PFSK-1 (cell line): Measurements from ENCODE around the gene ZBTB12. TPM values are rescaled to one million over a fixed set of nuclear protein-coding genes. Genes with fewer than 3 reads are reported as not detected.

Experiments
- FOXP2 ChIP-seq: optimal IDR thresholded peaks from 2 replicates; pipeline ENCODE3; 2011; ENCODE audit warnings: borderline replicate concordance, control low read depth, inconsistent platforms; ENCODE audit not compliant: insufficient read depth; ENCODE audit errors: extremely low read length, extremely low read depth
- POLR2AphosphoS5 ChIP-seq: IDR thresholded peaks from 2 replicates; pipeline ENCODE4 v1.6.1; 2012; ENCODE audit warnings: low read depth, mild to moderate bottlenecking, control low read depth, low read length, moderate library complexity
- SIN3A ChIP-seq: IDR thresholded peaks from 2 replicates; pipeline ENCODE4 v1.6.1; 2012; ENCODE audit warnings: mild to moderate bottlenecking, low read length, moderate library complexity, borderline replicate concordance; ENCODE audit not compliant: insufficient read depth
- TAF1 ChIP-seq: IDR thresholded peaks from 2 replicates; pipeline ENCODE4 v1.6.1; 2012; ENCODE audit warnings: low read length, control low read depth, borderline replicate concordance; ENCODE audit not compliant: insufficient read depth
- polyA plus RNA-seq: library from polyadenylated mRNA; unstranded; fragments of >200 nt; gene quantifications from one replicate; pipeline ENCODE4 v1.2.1, GENCODE V29; 2012; ENCODE audit warnings: low read depth, missing spikeins; ENCODE audit not compliant: insufficient read length
- TF ChIP-seq, protein P1 (sequence below), 2 experiments: IDR thresholded peaks; 2 replicates each; pipeline versions ENCODE4 v1.6.1 to v1.8.0; 2011 to 2012; ENCODE audit warnings: low read depth in 2 of 2, low read length in 2 of 2, control low read depth in 1 of 2, inconsistent platforms in 1 of 2, mild to moderate bottlenecking in 1 of 2, moderate library complexity in 1 of 2; ENCODE audit not compliant: insufficient read depth in 1 of 2

The ZBTB12 gene, protein sequence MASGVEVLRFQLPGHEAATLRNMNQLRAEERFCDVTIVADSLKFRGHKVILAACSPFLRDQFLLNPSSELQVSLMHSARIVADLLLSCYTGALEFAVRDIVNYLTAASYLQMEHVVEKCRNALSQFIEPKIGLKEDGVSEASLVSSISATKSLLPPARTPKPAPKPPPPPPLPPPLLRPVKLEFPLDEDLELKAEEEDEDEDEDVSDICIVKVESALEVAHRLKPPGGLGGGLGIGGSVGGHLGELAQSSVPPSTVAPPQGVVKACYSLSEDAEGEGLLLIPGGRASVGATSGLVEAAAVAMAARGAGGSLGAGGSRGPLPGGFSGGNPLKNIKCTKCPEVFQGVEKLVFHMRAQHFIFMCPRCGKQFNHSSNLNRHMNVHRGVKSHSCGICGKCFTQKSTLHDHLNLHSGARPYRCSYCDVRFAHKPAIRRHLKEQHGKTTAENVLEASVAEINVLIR
- polyA plus RNA-seq, result 25.9 TPM

DNA sequence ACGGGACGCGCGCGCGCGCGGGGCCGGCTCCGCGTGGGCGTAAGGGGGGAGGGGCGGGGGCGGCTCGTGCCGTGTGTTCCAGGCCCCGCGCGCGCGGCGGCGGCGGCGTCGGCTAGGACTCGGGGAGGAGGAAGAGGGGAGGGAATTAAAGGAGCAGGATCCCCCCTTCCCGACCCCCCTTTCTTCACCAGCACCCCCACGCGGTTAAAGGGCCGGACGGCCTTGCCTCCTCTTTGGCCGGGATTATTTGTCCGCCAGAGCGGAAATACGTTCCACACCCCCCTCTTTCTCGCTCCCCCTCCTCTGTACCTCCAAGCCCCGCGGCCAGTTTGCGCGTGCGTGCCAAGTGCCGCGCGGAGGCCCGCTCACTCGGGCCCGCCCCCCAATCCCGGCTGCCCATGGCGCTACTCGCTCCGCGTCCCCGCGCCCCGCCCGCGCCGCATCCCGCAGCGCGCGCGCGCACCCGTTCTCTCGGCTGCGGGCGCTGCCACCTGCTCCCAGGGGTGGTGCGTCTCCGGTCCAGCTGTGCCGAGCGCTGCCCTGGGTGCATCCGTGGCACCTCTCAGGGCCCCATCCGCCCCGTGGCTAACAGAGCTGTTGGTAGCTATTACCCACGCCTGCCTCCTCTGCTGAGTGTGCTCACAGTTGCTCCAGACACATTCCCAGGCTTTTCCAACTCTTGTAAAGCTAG lies at the start of gene ZBTB12:
ZBTB12 (minus strand) TSS at position 134 of the 691 bp plus-strand sequence. CDS start 781 bp downstream, outside the sequence.
- 0 out of 2 replicates have a peak, but pooled peaks have one; percentile 49 for TF ChIP-seq TAF1
- TF ChIP-seq FOXP2, result peak; percentile 71
- peak; percentile 34; the same call in 1 of the 2 replicates for TF ChIP-seq SIN3A
- peak; percentile 53; the same call in 1 of the 2 replicates for TF ChIP-seq POLR2AphosphoS5
- TF ChIP-seq, protein P1, sequence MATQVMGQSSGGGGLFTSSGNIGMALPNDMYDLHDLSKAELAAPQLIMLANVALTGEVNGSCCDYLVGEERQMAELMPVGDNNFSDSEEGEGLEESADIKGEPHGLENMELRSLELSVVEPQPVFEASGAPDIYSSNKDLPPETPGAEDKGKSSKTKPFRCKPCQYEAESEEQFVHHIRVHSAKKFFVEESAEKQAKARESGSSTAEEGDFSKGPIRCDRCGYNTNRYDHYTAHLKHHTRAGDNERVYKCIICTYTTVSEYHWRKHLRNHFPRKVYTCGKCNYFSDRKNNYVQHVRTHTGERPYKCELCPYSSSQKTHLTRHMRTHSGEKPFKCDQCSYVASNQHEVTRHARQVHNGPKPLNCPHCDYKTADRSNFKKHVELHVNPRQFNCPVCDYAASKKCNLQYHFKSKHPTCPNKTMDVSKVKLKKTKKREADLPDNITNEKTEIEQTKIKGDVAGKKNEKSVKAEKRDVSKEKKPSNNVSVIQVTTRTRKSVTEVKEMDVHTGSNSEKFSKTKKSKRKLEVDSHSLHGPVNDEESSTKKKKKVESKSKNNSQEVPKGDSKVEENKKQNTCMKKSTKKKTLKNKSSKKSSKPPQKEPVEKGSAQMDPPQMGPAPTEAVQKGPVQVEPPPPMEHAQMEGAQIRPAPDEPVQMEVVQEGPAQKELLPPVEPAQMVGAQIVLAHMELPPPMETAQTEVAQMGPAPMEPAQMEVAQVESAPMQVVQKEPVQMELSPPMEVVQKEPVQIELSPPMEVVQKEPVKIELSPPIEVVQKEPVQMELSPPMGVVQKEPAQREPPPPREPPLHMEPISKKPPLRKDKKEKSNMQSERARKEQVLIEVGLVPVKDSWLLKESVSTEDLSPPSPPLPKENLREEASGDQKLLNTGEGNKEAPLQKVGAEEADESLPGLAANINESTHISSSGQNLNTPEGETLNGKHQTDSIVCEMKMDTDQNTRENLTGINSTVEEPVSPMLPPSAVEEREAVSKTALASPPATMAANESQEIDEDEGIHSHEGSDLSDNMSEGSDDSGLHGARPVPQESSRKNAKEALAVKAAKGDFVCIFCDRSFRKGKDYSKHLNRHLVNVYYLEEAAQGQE (IDR thresholded peaks at IDR 0.05; ENCODE audit: insufficient read depth in 1 of 2, low read depth in 2 of 2, low read length in 2 of 2), result 0 out of 4 replicates have a peak, but pooled peaks have one; percentile 3 to 32

DNA sequence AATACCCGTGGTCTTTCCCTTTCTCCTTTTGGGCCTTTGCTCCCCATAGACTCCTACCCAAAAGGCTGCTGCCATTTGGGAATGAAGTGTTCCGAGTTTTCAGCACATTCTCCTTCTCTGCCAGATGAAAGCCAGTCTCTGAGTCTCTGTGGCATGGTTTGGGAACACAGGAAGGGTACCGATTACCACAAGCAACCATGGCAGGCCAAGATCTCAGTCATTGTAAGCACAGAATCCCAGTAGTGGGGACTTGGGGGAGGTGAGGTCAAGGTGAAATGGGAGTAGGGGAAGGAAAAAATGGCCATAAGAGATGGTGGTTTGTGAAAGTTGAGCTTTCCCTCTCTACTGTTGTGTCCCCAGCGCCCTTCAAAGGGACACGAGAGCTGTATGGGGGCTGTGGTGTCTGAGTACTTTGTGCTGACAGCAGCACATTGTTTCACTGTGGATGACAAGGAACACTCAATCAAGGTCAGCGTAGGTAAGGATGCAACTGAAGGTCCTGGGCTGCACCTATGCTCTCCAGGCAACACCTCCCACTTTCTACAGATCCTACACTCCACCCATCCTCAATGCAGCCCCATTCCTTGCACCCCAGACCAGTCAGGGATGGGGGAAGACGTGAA lies 48.2 kb upstream of the ZBTB12 start:
- TF ChIP-seq TAF1, result no peak
- TF ChIP-seq POLR2AphosphoS5, result peak; percentile 44; the same call in 1 of the 2 replicates
- TF ChIP-seq, protein P1 (IDR thresholded peaks at IDR 0.05; ENCODE audit: insufficient read depth in 1 of 2, low read depth in 2 of 2, low read length in 2 of 2), result no peak

DNA sequence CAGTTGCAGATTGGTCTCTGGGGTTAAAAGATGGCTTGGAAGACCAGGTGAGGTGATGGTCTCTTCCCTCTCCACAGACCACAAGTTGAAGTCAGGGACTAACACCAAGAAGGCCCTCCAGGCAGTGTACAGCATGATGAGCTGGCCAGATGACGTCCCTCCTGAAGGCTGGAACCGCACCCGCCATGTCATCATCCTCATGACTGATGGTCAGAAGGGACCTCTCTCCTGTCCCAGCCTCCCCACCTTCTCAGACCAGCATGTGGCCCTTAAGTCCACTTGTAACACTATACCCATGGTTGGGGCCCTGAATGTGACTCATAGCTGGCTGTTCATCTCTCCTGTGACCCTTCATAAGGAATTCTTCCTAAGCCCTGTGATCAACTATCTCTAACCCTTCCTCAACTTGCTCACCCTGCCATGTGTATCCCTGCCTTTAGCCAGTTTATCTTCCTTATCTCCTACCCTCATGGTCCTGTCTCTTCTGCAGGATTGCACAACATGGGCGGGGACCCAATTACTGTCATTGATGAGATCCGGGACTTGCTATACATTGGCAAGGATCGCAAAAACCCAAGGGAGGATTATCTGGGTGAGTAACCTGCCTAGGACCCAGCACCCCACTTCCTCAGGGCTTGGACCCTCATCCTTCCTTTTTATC lies 47.0 kb upstream of the ZBTB12 start:
- no peak for TF ChIP-seq TAF1
- TF ChIP-seq, protein P1 (IDR thresholded peaks at IDR 0.05; ENCODE audit: insufficient read depth in 1 of 2, low read depth in 2 of 2, low read length in 2 of 2), result no peak
- TF ChIP-seq FOXP2, result no peak
- TF ChIP-seq POLR2AphosphoS5, result no peak
- TF ChIP-seq SIN3A, result no peak

DNA sequence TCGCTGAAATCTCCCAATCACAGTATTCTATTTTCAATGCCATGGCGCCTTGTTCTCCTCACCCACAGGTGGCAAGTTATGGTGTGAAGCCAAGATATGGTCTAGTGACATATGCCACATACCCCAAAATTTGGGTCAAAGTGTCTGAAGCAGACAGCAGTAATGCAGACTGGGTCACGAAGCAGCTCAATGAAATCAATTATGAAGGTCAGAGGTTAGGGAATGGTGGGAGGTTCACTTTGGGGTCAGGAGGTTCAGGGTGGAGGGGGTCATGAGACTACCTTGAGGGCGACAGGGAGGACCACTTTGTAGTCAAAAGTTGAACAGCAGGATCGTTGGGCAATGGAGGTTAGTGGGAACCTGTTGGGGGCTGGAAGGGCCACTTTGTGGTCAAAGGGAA lies 46.4 kb upstream of the ZBTB12 start:
- no peak for TF ChIP-seq TAF1
- TF ChIP-seq, protein P1 (IDR thresholded peaks at IDR 0.05; ENCODE audit: insufficient read depth in 1 of 2, low read depth in 2 of 2, low read length in 2 of 2), result no peak
- TF ChIP-seq POLR2AphosphoS5, result no peak
- TF ChIP-seq FOXP2, result no peak
- no peak for TF ChIP-seq SIN3A
